Cardiac muscle cell (in vitro differentiated cells and primary cell): ENCODE measurements around the gene SHANK1. TPM values are rescaled to one million over a fixed set of nuclear protein-coding genes. Genes with fewer than 3 reads are reported as not detected.
A peak's percentile ranks its signal among the peaks of the same experiment; 100 is the strongest.

Experiments used
- DNase-seq, 2 donors: peaks; one replicate each; pipeline versions ENCODE4 v3.0.0 to v3.0.0-alpha.2; 2010 to 2017; ENCODE audit warnings: low read depth in 1 of 2, low spot score in 1 of 2
- H3K27ac ChIP-seq: fragments of 200-600 bp; sonication (generic); 2 replicates; pipeline ENCODE4 v1.5.1; 2016
- H3K27me3 ChIP-seq: fragments of 200-600 bp; sonication (generic); 2 replicates; pipeline ENCODE4 v1.6.0; 2016; ENCODE audit warnings: control low read depth
- H3K36me3 ChIP-seq: fragments of 200-600 bp; sonication (generic); 2 replicates; pipeline ENCODE4 v1.5.1; 2016; ENCODE audit warnings: control low read depth
- H3K4me1 ChIP-seq: fragments of 200-600 bp; sonication (generic); 2 replicates; pipeline ENCODE4 v1.8.1; 2017; ENCODE audit warnings: low read depth, mild to moderate bottlenecking, mixed run types
- H3K4me3 ChIP-seq: fragments of 200-600 bp; sonication (generic); 2 replicates; pipeline ENCODE4 v1.5.1; 2016; ENCODE audit warnings: mild to moderate bottlenecking
- H3K9me3 ChIP-seq: fragments of 200-600 bp; sonication (generic); 2 replicates; pipeline ENCODE4 v1.5.1; 2017; ENCODE audit warnings: low read depth, mild to moderate bottlenecking, control low read depth
- CTCF ChIP-seq: IDR thresholded peaks from 2 replicates; pipeline ENCODE4 v1.5.1; 2012; ENCODE audit warnings: low read depth, mild to moderate bottlenecking, low read length
- polyA plus RNA-seq: library from polyadenylated mRNA; unstranded; fragments of >200 nt; fragmentation: Nextera tagmentation; extraction: Ambion mirVana; gene quantifications from 2 replicates; pipeline ENCODE4 v1.2.1, GENCODE V29; 2016
- total RNA-seq: library from RNA; depleted of rRNA; stranded (reverse); fragments of >200 nt; gene quantifications from 2 replicates; pipeline ENCODE4 v1.2.3, GENCODE V29; 2016

SHANK1 gene
- total and polyA plus RNA-seq, 2 experiments from 2014 or later = 0.71 to 2.9 TPM

- Histone ChIP-seq H3K9me3 (no peaks in the 10 kb centered on the region), H3K4me3 (no peak overlapping the region), H3K27me3 (peaks cover 34% of the 10 kb centered on the region), H3K36me3 (no peaks in the 10 kb centered on the region), H3K27ac (no peak overlapping the region), H3K4me1 (no peaks in the 10 kb centered on the region)
- TF ChIP-seq CTCF = no peak
- no peak for DNase-seq
Measured at GRCh38 chr19:50647879-50648615, 71.6 kb downstream of the SHANK1 start.

- peak in 1 of 2 donors; percentile 89 for DNase-seq
- Histone ChIP-seq H3K36me3 (no peaks in the 10 kb centered on the region), H3K27ac (no peak overlapping the region), H3K9me3 (no peaks in the 10 kb centered on the region), H3K4me1 (no peaks in the 10 kb centered on the region), H3K4me3 (no peak overlapping the region), H3K27me3 (peaks cover 45% of the 10 kb centered on the region)
- TF ChIP-seq CTCF = no peak
Measured at GRCh38 chr19:50646074-50646807, 73.4 kb downstream of the SHANK1 start.

- TF ChIP-seq CTCF = no peak
- no peaks in the 10 kb centered on the region for H3K9me3 ChIP-seq
- H3K4me1 ChIP-seq = no peaks in the 10 kb centered on the region
- peaks cover 45% of the 10 kb centered on the region for H3K27me3 ChIP-seq
- DNase-seq = no peak
- H3K36me3 ChIP-seq = no peaks in the 10 kb centered on the region
- no peak overlapping the region for H3K4me3 ChIP-seq
- no peak overlapping the region for H3K27ac ChIP-seq
Measured at GRCh38 chr19:50645107-50645506, 74.5 kb downstream of the SHANK1 start.

- H3K4me1 ChIP-seq = no peaks in the 10 kb centered on the region
- no peak overlapping the region for H3K27ac ChIP-seq
- no peak for TF ChIP-seq CTCF
- H3K9me3 ChIP-seq = no peaks in the 10 kb centered on the region
- H3K36me3 ChIP-seq = no peaks in the 10 kb centered on the region
- peaks cover 45% of the 10 kb centered on the region for H3K27me3 ChIP-seq
- H3K4me3 ChIP-seq = no peak overlapping the region
- DNase-seq = no peak
Measured at GRCh38 chr19:50644315-50644915, 75.2 kb downstream of the SHANK1 start.

- Histone ChIP-seq H3K9me3 (no peaks in the 10 kb centered on the region), H3K27ac (no peak overlapping the region), H3K4me1 (no peaks in the 10 kb centered on the region), H3K36me3 (no peaks in the 10 kb centered on the region), H3K4me3 (peak overlapping the region; percentile 98), H3K27me3 (peaks cover 60% of the 10 kb centered on the region)
- TF ChIP-seq CTCF = no peak
- DNase-seq = no peak
Measured at GRCh38 chr19:50640368-50640767, 79.2 kb downstream of the SHANK1 start.
